D341Med (cell line): ENCODE measurements around the gene TPGS1.
A peak's percentile ranks its signal among the peaks of the same experiment; 100 is the strongest.

Experiments
- DNase-seq: peaks from one replicate; pipeline ENCODE4 v3.0.0; 2012; ENCODE audit warnings: low spot score

Gene TPGS1, protein sequence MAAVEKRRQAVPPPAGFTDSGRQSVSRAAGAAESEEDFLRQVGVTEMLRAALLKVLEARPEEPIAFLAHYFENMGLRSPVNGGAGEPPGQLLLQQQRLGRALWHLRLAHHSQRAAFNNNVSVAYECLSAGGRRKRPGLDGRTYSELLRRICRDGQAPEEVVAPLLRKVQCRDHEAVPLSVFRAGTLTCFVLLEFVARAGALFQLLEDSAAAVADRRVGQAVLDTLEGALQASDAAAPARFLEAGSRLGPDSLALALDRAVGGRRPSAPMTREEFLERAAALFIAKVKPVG

GRCh38 chr19:507286-508203 lies at the start of gene TPGS1:
Gene TPGS1 (plus strand): TSS chr19:507497. CDS start chr19:507507, 10 bp downstream.
- peak; percentile 87 for DNase-seq

DNA sequence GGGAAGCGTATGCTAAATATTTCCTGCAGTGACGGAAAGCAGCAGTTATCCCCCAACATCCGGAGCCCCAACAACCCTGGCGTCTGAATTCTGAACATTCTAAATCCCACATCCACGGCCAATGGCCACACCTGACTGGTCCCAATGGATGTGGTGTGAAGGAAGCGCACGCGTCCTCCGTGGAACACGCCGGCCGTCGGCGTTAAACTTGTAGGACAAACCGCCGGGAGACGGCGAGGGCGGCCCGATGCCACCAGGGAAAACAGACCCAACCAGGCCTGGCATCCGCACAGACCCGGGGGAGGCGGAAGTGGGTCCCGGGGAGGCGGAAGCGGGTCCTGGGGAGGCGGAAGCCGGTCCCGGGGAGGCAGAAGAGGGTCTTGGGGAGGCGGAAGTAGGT lies 49.7 kb upstream of the TPGS1 start:
- no peak for DNase-seq

GRCh38 chr19:458091-459042 lies 48.9 kb upstream of the TPGS1 start:
- DNase-seq: no peak

DNA sequence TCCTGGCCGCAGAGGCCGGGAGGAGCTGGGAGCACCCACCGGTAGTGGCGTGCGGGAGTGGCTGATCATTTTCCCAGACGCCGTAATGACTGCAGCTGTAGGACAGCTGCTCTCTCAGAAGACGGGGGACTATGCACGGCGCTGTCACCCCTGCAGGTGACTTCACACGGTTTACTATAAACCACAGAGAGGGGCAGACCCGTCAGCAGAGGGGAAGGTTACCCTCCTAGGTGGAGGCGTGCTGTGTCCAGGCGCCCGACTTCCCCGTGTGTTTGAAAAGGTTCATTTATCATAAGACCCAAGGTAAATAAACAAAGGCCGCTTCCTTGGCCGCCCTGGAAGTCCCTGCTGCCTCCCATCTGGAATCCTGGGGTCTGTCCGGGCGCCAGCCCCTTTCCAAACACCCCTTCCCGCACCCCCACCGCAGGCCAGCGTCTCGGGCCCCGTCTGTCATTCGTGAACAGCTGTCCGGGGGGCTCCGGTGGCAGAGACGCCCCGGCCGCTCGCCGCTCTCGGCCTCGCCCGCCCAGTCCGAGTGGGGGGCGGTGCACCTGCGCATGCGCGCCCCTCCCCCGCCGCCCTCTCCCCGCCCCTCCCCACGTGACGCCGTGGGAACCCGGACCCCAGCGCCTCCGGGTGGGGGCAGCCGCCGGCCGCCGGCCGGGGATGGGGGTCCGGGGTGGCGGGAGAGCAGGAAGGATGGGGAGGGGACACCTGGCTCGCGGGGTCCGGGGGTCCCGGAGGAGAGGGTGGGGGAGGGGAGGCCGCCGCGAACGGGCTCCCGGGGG lies 47.4 kb upstream of the TPGS1 start:
- peak; percentile 93 for DNase-seq

DNA sequence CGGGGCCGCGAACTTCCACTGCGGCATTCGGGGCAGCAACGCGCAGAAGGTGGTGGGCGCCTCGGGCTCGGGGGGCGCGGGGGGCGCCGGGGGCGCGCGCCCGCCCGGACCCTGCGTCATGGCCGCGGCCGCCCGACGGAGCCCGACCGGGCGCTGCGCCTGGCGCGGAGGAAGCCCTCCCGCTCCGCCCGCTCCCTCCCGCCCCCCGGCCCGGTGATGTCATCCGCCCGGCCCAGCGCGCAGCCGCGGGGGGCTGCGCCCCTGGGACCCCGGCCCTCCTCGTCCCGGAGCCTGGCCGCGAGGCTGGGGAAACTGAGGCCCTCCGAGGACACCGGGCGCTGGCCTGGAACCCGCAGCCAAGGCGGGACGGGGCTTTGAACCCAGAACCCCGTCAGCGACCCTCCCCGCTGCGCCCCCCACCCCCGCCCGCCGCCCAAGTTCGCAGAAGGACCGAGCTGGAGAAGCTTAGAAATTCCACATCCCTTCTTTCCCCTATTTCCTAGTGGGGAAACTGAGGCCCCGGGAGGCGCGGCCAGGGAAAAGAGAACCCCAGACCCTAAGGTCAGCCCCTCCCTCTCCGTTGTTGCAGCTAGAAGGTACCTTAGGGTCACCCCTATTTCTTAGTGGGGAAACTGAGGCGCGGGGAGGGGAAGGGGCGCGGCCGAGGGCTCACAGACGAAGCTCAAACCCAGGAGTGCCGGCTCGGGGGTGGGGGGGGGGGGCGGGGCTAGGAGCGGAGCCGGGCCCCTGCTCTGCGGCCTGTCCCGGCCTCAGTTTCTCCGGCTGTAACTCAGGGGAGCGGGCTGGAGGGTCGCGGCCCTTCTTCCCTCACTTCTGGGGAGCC lies 46.2 kb upstream of the TPGS1 start, which contains the start of gene SHC2:
TSS of gene SHC2 (minus strand) at position 157 of the 844 bp plus-strand sequence. CDS start at position 120, 37 bp downstream.
- DNase-seq: peak; percentile 88

DNA sequence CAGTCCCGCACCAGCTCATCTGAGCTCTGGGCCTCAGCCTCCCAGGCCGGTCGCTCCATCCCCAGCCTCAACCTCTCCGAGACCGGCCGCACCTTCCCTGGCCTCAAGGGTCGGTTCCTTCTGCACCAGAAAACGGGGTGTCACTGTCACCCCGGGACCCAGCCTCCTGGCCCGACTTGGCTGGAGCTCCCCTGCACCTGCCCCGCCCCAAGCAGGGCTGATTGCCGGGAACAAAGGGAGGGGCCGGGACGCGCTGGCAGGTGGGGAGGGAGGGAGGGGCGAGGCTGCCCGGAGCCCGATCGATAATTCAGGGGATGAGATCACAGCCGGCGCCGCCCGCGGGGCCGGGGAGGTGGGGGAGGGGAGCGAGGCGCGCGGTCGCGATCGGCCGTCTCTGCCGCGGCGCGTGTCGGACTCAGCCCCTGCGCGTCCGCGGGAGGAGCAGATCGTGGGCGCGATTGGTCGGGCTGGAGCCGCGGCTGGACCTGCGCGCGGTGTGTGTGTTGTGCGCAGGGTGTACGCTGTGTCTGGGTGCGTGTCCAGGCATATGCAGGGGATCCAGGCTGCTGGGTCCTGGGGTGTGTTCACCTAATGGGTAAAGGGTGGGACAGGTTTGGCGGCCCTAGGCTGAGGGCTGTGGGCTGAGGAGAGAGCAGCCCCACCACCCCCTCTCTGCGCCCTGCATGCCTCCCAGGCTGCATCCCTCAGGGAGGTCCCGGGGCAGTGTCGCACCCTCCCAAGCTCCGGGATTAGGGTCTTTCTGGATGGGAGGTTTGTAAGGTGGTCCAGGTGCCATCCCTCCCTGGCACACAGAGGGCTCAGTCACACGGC lies 45.4 kb upstream of the TPGS1 start:
- DNase-seq: peak; percentile 85

GRCh38 chr19:463483-464207 lies 43.7 kb upstream of the TPGS1 start:
- DNase-seq: no peak

DNA sequence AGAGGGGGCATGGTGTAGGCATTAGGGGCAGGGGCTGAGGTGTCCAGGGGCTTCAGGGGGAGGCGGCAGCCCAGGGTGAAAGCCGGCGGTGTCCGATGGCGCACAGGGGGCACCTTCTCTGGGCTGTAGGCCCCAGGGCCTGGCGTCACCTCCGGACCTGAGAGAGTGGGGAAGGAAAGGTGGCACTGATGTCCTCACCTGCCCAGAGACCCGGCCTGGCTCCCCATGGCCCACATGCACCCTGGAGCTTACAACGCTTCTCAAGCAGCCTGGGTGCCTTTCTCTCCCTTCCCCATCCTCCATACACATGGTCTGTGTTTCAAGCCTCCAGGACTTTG lies 43.1 kb upstream of the TPGS1 start:
- DNase-seq: no peak

GRCh38 chr19:465056-465816 lies 42.1 kb upstream of the TPGS1 start:
- DNase-seq: no peak

DNA sequence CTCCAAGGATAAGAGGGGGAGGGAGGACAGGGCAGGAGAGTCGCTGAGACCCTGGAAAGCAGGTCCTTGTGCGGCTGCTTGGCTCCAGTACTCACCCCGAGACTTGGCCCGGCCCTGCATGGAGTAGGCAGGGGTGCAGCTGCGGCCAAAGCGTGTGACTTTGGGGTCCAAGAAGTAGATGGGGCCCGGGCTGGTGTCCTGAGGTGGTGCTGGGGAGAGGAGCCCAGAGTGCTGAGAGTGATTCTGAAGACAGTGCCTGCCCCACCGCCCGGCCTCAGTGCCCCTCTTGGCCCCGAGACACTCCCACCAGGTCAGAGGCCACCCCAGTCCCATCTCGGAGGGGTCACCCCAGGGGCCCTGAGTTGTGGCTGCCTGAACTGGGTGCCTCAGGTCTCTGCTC lies 39.7 kb upstream of the TPGS1 start:
- DNase-seq: no peak

GRCh38 chr19:468587-469256 lies 38.6 kb upstream of the TPGS1 start:
- no peak for DNase-seq

GRCh38 chr19:469833-470232 lies 37.5 kb upstream of the TPGS1 start:
- DNase-seq: no peak

GRCh38 chr19:470701-471100 lies 36.6 kb upstream of the TPGS1 start:
- no peak for DNase-seq

- DNase-seq: no peak
Measured at GRCh38 chr19:472005-472858, 35.1 kb upstream of the TPGS1 start.

DNA sequence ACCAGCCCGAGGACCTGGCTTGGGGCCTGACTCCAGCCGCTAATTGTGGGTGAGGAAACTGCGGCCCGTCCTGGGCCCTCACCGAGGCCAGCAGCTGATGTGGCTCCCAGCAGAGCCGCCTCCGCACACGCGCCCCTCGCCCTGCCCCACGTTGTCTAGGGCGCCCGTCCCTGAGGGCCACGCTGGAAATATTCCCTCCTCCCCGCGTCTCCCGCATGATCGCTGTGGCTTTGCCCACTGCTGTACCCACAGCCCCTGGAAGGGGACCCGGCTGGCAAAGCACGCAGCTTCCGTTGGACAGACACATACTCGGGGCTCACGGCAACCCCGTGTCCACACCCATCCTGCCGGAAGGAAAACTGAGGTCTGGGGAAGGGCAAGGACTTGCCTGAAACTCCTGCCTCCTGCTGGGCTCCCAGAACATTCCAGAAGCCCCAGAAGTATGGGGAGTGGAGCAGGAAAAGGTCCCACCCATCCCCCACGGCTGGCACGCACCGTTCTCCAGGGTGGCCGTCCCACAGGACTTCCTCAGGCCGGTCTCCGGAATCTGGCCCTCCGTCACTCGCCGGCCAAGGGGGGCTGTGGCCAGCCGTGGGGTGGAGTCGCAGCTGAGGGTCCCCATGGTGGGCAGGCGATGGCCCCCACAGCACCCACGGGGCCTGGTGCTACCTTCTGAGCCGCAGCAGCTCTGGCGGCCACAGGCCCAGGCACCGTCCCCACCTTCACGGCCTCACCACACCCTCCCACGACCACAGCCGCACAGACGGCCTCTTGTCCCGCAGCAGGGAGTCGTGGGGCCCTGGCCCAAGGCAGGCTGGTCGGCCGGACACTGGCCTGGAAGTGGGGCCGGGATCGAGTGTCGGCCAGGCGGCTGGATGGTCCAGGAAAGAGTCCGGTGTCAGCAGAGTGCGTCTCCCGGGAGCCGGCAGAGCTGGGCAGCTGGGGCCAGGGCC lies 32.9 kb upstream of the TPGS1 start:
- no peak for DNase-seq
